Measurements from ENCODE around the gene ZNF512. TPM values are rescaled to one million over a fixed set of nuclear protein-coding genes. Genes with fewer than 3 reads are reported as not detected.

The ZNF512 gene
- total and polyA plus RNA-seq, 2 of the 13 experiments (the other 11 are each of a cell fraction or from before 2014, with no cell fraction given): 29.8 to 31.0 TPM

GRCh38 chr2:27628767-27629709 is 46.2 kb downstream of the ZNF512 start, which contains the start of the genes CCDC121 and GPN1 (continued):
- TF ChIP-seq ZNF232 (CRISPR knock-in tag; IDR thresholded peaks at IDR 0.05; ENCODE audit: borderline replicate concordance) (0 out of 2 replicates have a peak, but pooled peaks have one; percentile 34), ZNF362 (CRISPR knock-in tag; IDR thresholded peaks at IDR 0.05; ENCODE audit: borderline replicate concordance) (peak; percentile 29; the same call in 1 of the 2 replicates), ZFAT (CRISPR knock-in tag; conservative IDR thresholded peaks at IDR 0.05) (no peak), SP1 (IDR thresholded peaks at IDR 0.05) (no peak), SP1 (CRISPR knock-in tag; IDR thresholded peaks at IDR 0.05) (peak; percentile 88), ZHX1 (CRISPR knock-in tag; IDR thresholded peaks at IDR 0.05; ENCODE audit: low read depth) (peak; percentile 85; the same call in 1 of the 2 replicates), ZNF839 (CRISPR knock-in tag; IDR thresholded peaks at IDR 0.05; ENCODE audit: borderline replicate concordance) (peak; percentile 95; the same call in 1 of the 2 replicates), ZNF790 (CRISPR knock-in tag; IDR thresholded peaks at IDR 0.05; ENCODE audit: borderline replicate concordance) (peak; percentile 67; the same call in 1 of the 2 replicates), GATAD1 (CRISPR knock-in tag; IDR thresholded peaks at IDR 0.05) (peak; percentile 95), ZNF354B (CRISPR knock-in tag; IDR thresholded peaks at IDR 0.05) (no peak), PHF21A (CRISPR knock-in tag; IDR thresholded peaks at IDR 0.05) (peak; percentile 36; the same call in 1 of the 2 replicates), MTA1 (CRISPR knock-in tag; IDR thresholded peaks at IDR 0.05; ENCODE audit: borderline replicate concordance) (peak; percentile 88), GTF3A (CRISPR knock-in tag; conservative IDR thresholded peaks at IDR 0.05) (no peak), RXRB (CRISPR knock-in tag; IDR thresholded peaks at IDR 0.05; ENCODE audit: borderline replicate concordance) (peak; percentile 57), ZFYVE20 (CRISPR knock-in tag; IDR thresholded peaks at IDR 0.05; ENCODE audit: borderline replicate concordance, low read depth) (peak; percentile 7; the same call in 1 of the 2 replicates), NKX3-1 (CRISPR knock-in tag; IDR thresholded peaks at IDR 0.05) (0 out of 2 replicates have a peak, but pooled peaks have one; percentile 40), EED (CRISPR knock-in tag; IDR thresholded peaks at IDR 0.05) (peak; percentile 83), IRF2 (CRISPR knock-in tag; IDR thresholded peaks at IDR 0.05) (peak; percentile 88; the same call in 1 of the 2 replicates), SMAD9 (CRISPR knock-in tag; IDR thresholded peaks at IDR 0.05) (no peak), NBN (conservative IDR thresholded peaks at IDR 0.05) (no peak), DR1 (CRISPR knock-in tag; IDR thresholded peaks at IDR 0.05) (peak; percentile 80)
- TF ChIP-seq, protein P1, sequence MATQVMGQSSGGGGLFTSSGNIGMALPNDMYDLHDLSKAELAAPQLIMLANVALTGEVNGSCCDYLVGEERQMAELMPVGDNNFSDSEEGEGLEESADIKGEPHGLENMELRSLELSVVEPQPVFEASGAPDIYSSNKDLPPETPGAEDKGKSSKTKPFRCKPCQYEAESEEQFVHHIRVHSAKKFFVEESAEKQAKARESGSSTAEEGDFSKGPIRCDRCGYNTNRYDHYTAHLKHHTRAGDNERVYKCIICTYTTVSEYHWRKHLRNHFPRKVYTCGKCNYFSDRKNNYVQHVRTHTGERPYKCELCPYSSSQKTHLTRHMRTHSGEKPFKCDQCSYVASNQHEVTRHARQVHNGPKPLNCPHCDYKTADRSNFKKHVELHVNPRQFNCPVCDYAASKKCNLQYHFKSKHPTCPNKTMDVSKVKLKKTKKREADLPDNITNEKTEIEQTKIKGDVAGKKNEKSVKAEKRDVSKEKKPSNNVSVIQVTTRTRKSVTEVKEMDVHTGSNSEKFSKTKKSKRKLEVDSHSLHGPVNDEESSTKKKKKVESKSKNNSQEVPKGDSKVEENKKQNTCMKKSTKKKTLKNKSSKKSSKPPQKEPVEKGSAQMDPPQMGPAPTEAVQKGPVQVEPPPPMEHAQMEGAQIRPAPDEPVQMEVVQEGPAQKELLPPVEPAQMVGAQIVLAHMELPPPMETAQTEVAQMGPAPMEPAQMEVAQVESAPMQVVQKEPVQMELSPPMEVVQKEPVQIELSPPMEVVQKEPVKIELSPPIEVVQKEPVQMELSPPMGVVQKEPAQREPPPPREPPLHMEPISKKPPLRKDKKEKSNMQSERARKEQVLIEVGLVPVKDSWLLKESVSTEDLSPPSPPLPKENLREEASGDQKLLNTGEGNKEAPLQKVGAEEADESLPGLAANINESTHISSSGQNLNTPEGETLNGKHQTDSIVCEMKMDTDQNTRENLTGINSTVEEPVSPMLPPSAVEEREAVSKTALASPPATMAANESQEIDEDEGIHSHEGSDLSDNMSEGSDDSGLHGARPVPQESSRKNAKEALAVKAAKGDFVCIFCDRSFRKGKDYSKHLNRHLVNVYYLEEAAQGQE (IDR thresholded peaks at IDR 0.05; ENCODE audit: borderline replicate concordance in 1 of 2, low read depth in 1 of 2, low read length in 2 of 2): peak in 1 of 2 experiments; percentile 79; a peak in 1 of 4 replicates
